ENCODE measurements around the gene SDR42E1.

- no peak for TF ChIP-seq TAF1 (IDR thresholded peaks at IDR 0.05; ENCODE audit: borderline replicate concordance, low read depth, low read length)
- TF ChIP-seq POLR2AphosphoS5 (IDR thresholded peaks at IDR 0.05; ENCODE audit: low read depth, low read length) = no peak
Measured at GRCh38 chr16:82010649-82011048, 621 bp downstream of the SDR42E1 start.

Measured in GM12892 (cell line).